ENCODE data around the gene MRPL10.

DNA sequence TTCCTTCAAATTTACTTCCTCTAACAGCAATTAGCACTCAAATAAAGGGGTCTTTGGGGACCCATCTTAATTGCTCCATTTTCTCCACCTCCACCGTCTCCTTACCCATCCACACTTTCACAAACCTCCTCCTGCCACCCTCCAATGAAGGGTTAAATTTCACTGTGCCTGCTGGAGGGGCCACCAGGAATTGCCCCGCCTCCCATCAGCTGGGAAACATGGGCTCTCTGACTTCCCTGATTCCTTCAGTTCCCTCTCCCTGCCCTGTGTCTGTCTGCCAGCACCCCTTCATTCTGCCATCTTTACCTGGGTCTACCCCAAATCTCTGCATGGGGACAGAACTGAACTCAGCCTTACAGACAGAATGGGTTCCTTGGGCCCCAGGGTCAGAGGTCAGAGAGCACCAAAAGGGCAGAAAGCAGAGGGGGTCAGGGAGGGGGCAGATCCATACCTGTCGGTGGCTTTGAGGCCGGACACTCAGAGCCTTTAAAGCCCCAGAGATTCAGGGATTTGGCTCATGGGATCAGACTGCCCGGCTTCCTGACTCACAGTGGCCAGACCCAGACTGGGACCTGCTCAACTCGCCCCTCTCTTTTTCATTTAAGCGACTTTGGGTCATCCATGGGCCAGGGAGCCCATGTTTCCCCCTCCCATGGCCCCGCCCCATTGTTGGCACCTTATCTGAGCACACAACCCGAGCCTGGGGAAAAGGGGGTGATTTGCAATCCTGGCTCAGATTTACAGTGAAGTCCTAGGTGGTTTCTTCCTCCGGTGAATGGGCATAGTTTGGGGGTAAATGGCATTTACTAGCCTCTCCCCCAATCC lies 47.1 kb upstream of the MRPL10 start:
- TF ChIP-seq EZH2 (IDR thresholded peaks at IDR 0.05; ENCODE audit: low read depth) = no peak
- TF ChIP-seq, protein P1, sequence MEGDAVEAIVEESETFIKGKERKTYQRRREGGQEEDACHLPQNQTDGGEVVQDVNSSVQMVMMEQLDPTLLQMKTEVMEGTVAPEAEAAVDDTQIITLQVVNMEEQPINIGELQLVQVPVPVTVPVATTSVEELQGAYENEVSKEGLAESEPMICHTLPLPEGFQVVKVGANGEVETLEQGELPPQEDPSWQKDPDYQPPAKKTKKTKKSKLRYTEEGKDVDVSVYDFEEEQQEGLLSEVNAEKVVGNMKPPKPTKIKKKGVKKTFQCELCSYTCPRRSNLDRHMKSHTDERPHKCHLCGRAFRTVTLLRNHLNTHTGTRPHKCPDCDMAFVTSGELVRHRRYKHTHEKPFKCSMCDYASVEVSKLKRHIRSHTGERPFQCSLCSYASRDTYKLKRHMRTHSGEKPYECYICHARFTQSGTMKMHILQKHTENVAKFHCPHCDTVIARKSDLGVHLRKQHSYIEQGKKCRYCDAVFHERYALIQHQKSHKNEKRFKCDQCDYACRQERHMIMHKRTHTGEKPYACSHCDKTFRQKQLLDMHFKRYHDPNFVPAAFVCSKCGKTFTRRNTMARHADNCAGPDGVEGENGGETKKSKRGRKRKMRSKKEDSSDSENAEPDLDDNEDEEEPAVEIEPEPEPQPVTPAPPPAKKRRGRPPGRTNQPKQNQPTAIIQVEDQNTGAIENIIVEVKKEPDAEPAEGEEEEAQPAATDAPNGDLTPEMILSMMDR (conservative IDR thresholded peaks at IDR 0.05) = no peak

Measured in PC-9 (cell line).